IPS-11a (cell line): ENCODE results near the gene ACAP2.
"Not testable (repeated sequence)": the region's sequence is repeated elsewhere in the genome, so short reads cannot be mapped to it uniquely, and the experiment has no call there.

Source experiments
- H3K4me3 ChIP-seq: one replicate; pipeline ENCODE4 v1.5.1; 2013; ENCODE audit warnings: low read depth, low read length, control low read depth

The ACAP2 gene

DNA sequence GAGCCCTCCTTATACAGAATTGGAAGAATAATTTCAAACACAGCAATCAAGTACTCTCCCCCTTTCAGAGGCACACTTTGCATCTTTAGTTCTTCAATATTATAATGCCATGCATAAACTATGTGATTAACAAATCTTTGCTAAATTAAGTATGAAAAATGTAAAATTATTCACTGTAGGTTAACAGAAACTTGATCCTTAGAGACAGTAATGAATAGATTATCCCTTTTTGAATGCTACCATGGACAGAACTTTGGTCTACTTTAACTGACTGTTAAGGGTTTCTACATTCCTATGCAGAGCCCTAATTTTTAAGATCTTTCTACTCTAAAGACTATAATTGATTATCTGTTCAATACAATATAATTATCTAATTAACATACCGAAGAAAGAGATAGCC, 146.2 kb downstream of the ACAP2 start:
- H3K4me3 ChIP-seq, result no peak overlapping the region

DNA sequence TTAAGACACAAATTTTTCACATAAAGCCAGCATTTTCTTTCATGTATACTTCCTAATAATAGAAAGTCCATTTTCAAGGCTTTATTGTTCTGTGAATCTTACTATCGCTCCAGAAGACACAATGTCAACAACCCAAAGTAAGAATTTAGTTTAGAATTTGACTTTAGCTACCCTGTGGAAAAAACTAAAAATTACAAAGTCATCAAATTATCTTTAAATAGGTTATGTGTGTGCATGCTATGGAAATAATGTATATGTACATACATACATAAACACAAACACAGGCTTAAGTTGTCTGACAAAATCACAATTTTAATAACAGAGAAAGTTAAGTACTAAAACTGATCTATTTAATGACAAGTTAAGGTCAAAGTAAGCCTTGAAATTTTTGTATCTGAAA, 151.7 kb downstream of the ACAP2 start:
- H3K4me3 ChIP-seq, result no peak overlapping the region

DNA sequence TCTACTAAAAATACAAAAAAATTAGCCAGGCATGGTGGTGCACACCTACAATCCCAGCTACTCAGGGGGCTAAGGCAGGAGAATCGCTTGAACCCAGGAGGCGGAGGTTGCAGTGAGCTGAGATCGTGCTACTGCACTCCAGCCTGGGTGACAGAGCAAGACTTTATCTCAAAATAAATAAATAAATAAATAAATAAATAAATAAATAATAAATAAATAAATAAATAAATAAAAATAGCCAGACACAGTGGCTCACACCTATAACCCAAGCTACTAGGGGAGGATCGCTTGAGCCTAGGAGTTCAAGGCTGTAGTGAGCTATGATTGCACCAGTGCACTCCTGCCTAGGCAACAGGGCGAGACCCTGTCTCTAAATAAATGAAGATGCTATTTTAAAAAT, 152.2 kb downstream of the ACAP2 start:
- not testable (repeated sequence) for H3K4me3 ChIP-seq

DNA sequence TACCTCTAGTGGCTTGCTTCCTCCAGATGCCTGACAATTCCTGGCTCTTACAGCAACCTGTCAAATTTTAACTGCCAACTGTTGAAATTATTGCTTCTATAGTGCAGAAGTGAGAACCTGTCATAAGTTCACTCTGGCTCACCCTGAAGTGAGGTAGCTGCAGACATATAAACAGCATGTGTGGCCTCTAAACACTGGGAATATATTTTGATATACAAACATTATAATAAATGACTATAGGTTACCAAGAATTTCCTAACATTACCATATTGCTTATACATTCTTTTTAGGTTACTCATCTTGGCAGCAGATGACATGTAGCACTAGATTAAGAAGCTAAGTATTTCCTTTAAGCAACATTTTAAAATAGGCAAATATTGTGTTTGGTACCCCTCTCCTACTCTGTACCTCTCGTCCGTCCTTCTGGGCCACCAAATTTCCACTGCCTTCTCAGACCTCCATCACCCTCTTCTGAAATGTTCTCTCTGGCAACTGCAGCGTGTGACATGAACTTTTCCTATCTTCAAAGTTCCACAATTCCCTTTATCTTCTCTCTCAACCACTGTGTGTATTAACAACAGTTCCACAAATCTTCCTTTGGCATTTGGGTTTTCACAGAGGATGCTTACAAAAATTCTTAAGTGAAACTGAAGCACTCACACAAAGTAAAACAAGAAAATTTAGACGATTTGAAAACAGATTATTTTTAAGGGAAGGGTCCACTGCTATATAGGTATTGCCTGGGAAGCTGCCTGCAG, 156.5 kb downstream of the ACAP2 start:
- H3K4me3 ChIP-seq, result no peak overlapping the region

DNA sequence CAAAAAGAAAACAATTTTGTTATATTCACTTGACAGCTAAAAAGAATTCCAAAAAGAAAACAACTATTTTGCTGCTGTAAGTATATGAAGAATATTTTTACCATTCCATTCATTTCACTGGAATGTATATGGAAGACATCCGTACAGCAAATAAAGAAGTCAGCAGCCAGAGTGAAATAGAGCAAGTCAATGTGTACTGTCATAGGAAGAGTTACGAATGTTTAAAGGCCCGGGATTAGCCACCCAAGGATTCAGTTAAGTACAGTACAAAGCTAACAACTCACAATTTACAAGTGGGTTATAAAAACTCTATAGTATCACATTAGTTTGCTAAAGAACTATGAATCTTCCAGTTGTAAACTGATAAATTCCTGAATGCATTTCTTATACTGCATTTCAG, 157.4 kb downstream of the ACAP2 start:
- H3K4me3 ChIP-seq, result no peak overlapping the region

DNA sequence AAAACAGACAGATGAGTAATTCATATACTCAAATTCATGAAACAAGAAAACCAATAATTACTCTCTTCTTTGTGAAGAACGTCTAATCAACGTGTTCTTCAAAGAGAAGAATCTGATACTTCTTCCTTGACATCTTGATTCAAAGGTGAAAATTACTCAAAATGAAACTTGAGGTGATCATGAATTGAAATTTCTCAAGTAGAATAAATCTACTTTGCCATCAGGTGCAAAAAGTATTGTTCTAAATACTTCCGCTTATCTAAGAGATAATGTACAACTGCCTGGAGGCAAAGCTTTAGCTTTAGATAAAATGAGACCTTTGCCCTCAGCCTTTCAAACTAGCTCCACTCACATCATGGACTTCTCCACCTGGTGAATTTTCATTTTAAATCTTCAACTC, 158.0 kb downstream of the ACAP2 start:
- H3K4me3 ChIP-seq, result no peak overlapping the region

DNA sequence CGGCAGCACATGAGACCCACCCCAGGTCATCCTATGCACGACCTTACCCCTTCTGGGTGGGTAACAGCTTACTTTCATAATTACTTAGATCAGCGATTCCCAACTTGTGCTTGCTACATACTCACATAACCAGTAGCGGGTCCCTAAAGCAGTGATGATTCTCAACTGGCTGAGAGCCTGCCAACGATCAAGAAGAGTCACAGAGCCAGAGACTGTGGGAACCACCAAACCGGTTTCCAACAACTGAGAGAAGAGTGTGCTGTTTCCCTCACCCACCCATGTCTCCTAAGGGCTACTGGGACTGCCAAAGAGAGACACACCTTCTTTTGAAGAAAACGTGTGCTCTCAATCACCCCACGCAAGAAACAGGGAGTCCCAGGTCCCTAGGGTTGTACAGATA, 159.9 kb downstream of the ACAP2 start:
- H3K4me3 ChIP-seq, result no peak overlapping the region

DNA sequence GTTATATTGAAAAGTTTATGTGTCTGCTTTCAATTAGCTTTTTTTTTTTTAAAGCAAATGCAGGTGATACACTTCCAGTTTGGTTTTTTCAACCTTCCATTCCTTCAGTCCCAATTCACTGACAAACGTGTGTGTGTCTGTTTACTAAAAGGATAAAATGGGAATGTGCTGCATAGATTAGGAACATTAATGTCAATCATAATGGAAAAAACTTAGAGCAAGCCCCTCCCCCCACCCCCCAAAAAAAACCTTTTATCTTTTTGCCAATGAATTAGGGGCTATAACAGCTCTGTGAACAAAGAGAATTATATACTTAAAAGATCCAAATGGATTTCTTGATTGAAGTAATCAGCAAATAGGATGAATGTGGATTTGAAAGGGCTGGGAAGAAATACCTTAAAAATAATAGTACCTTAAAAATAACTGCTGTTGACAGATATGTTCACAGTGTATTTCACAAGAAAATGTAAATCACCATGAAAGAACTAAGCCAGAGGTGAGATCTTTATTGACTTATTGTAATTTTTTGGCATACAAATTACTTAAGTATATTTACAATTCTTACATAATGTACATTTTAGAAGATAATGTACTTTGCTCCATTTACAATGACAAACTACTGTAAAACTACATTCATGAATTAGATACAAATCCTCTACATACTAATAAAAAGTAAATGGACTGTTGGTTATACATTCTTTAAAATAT, 168.4 kb downstream of the ACAP2 start:
- no peak overlapping the region for H3K4me3 ChIP-seq

DNA sequence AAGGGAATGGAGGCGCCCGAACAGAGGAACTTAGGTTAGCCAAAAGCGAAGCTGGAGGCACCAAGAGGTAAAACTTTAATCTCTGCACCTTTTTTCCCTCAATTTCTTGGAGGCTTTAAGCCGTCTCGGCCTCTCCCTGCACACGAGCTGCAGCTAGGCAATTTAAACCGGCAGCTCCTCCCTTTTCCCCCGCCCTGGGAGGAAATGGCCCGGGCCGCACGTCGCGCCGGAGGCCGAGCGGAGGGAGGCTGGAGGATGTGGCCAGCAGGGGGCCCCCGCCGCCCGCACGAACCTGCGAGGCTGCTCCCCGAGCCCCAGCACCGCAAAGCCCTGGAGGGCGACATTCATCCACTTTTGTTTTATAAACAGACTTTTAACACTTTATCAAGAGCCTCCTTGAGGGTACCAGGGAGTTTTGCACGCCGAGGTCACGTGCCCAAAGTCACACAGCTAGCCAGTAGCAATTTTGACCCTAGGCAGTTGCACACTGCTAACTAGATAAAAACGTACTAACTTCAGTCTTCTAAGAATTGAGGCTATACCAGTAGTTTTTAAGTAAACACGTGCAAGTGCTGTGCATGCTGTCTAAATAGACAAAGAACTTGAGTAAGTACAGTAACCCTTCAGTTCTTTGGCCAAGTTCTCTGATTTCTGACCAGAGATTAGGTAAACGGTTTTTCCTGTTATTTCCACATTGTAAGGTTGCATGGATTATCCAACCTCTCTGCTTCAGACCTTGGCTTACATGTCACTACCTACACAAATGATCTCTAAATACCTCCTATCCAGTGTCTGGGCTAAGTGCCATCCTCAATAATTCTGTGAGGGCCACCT, 171.2 kb downstream of the ACAP2 start:
- peak overlapping the region; percentile 85 for H3K4me3 ChIP-seq

DNA sequence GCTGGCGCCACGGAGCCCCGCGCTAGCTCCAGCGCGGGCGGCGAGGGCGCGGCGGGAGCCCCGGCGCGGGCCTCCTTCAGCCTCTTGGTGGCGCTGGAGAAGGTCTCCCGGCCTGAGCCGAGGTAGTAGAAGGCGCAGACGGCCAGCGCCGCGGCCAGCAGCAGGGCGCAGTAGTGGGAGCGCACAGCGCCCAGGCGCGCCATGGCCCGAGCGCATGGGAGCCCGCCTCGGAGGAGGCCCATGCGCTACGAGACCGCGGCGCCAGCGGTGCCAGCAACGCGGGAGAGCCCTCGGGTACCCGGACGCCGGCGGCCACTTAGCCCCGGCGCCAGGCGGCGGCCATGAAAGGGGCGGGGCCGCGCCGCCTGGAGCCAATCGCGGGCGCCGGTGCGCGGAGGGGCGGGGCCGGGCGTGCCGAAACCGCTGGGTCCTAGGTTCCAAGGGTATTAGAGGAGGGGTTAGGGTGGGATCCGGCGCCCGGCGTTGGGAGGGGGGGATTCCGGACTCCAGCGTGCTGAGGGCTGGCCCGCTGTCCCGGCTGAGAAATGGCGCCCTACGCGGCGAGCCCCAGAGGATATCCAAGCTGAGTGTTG, 171.9 kb downstream of the ACAP2 start, which contains the start of gene XXYLT1:
Gene XXYLT1 (minus strand): TSS at position 343 of the 593 bp plus-strand sequence. CDS start 101 bp downstream, at position 242.
- peak within 1 kb of the TSS; percentile 85 for H3K4me3 ChIP-seq

DNA sequence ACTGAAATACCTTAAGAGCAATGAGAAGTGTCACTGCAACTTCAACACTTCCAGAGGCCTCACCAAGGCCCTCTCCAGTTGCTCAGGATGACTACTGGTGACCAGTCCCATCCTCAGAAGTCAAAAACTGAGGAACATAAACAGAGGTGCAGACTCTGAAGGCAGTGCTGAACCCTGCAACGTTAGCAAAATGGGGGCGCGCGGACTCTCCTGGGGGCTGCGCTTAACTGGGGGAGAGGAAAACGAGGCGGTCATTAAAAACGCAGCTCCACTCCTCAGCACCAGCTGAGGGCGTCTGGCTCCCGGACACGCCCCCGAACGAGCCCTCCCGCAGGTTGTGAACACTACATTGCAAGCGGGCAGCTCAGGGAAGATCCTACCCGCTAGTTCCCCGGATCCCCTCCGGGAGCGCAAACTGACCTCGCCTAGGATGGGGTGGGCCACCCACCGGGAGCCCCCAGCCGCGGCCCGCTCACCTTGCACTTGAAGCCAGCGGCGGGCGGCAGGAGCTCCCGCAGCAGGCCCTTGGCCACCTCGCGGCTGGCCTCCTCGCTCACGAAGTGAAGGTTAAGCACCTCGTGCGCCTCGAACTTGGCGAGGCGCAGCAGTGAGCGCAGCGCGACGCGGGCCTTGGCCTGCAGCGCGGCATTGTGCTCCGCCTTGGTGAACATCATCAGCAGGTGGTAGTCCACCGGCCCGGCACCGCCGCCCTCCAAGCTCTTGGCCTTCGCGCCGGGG, 172.6 kb downstream of the ACAP2 start:
- H3K4me3 ChIP-seq, result peak overlapping the region; percentile 85

DNA sequence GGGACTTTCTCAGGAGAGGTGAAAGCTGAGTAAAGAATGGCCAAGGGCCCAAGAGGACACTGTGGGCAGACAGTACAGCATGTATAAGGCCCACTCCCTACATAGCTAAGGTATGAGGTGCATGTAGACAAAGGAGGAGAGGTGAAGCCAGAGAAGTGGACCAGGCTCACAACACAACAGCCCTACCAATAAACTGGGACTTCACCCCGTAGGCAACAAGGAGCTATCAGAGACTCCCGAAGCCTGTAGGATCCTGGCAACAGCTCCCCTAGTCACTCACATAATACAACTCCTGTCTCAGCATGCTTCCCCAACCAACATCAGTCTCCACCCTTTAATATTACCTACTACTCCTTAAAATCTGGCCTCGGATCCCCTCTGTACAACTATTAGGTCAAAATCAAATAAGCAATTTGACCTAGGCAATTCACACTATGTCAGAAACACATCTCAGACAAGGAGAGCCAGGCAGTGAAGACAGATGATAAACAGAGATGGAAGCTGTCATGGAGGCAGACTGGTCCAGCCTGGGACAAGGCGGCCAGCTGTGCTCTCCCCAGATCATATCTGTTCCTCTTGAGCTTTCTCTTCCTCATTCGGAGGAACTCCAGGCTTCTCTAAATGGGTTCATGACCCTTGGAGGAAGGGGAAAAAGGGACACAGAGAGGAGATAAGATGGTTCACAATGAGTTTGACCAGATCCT, 173.3 kb downstream of the ACAP2 start:
- peak overlapping the region; percentile 85 for H3K4me3 ChIP-seq

DNA sequence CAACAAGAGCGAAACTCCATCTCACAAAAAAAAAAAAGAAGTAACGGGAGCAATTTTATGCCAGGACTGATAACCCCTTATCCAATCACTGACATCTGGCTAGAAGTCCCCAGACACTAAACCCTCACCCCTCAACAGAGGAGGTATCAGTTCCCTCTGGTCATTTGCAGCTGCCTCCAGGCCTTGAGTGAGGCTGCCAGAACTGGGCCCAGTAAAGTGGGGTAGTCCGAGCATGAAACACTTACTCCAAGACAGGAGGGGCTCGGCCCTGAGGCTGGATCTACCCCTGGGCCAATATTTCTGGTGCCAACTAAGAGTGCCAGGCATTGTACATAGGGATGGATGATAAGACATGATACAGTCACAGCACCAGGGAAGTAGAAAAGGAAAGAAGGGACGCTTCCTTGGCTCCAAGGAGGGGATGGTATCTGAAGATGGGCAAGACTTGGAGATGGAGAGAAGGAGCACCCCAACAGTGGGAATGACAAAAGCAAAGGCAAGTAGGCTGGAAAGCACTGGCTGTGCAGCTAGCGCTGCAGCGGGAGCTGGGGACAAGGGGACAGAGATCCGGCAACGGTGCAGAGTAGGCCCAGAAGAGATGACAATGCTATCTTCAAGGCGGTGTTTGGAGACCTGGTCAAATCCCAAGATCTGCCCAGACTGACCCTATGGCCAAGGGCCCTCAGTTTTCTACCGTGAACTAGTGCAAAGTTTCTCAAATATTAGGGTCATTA, 174.1 kb downstream of the ACAP2 start:
- H3K4me3 ChIP-seq, result no peak overlapping the region

DNA sequence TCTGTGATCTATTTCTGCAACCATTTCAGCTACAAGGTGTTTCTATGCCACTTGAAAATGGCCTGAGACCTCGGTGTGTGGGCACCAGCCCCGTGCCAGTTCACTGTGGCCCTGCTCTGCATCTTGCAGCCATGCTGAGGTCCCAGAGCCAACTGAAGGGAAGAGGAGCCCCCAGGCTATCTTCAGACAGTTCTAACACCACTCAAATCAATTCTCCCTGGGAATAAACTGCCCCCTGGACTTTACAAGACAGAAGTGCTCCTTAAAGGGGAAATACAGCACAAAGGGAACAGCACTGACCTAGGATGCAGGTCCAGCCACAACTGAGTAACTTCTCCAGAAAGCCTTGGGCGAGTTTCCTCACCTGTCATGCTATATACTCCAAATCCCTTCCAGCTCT, 175.7 kb downstream of the ACAP2 start:
- H3K4me3 ChIP-seq, result no peak overlapping the region

DNA sequence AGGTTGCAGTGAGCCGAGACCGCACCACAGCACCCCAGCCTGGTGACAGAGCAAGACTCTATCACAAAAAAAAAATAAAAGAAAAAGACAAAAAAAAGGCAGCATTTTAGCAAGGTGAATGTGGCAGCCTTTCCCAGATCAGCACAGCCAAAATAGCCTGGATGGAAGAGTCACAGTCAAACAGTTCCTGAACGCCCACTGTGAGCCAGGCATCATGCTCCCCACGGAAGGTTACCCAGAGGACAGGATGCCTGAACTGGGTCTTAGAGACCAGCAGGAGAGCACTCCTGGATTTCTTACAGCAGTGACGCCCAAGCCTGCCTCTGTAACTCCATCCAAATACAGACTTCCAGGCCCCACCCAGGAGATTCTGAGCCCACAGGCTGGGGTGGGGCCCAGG, 176.4 kb downstream of the ACAP2 start:
- H3K4me3 ChIP-seq, result no peak overlapping the region

DNA sequence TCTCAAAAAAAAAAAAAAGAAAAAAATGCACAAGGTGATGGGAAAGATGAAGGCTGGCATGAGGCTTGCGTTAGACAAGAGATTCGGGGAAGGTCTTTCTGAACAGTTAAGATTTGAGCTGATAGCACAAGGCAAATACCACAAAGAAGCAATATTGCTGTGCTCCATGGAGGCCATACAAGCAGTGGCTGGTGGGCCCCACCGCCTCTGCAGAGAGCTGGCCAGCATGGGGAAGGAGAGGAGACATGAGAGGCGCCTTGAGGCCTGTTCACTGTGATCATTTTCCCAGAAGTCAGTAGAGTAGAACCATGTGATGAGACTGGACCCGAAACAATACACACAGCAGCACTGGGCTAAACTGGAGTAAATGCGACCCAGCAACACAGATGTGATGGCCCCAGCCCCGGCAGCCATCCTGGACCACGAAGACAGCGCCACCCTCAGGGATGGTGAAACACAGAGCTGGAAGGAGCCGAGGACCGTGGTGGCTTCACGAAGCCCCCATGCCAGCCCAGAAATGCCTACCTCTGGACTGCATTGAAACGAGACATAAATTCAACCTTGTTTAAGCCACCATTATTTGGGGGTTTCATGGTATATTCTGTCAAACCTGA, 177.3 kb downstream of the ACAP2 start:
- no peak overlapping the region for H3K4me3 ChIP-seq

DNA sequence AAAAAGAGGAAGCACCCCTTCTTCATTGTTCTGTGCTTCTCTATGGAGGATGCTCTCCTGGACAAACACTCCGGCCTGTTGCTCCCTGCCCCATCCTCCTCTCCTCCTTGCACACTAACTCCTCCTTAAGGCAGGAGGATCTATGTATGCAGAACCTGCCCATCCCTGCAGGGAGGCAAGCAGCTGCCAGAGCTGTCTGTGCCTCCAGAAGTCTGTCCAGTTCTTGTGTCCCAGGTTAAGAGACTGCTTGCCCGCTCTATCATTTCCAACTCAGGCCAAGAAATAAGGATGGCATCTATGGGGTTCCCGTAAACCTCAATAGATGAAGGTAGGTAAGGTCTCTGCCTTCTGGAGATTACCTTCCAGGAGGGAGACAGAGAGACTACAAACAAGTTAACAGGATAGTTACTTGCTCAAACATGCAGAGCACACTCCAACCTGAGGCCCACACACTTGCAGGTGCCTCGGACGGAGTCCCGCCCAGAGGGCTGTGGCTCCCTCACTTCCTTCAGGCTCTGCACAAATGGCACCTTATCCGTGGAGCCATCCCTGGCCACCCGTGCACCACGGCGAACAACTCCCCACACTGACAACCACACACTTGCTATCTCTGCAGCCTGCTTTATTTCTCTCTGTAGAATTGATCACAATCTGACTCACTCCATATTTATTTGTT, 178.8 kb downstream of the ACAP2 start:
- H3K4me3 ChIP-seq, result no peak overlapping the region

DNA sequence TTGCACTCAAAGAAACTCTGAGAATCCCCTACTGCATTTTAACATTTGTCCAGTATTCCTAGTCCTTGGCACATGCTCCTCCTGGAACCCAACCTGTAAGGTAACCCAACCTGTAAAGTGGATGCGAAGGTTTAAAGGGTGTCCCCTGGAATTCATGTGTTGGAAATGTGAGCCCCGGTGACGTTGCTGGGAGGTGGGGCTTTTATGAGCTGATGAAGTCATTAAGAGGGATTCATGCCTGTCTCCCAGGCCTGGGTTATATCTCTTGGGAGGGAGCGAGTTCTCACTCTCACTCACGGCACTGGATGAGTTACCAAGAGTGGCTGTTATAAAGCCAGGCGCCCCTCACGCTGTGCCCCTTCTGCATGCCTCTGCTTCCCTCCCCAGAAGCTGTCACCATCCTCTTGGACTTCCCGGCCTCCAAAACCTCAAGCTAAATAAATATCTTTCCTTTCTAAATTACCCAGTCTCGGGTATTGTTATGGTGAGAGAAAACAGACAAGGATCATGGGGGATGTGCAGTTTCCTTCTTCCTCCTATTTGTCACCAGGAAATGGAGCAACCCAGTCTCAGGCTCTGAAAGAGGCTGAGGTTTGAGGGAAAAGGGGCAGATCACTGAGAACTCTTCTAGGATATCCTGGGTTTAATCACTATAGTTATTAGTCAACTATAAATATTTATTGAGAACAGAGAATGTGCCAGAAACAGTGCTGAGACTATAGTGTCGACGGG, 179.5 kb downstream of the ACAP2 start:
- H3K4me3 ChIP-seq, result no peak overlapping the region
